ENCODE data around the gene GPRC5C.

GPRC5C gene

DNA sequence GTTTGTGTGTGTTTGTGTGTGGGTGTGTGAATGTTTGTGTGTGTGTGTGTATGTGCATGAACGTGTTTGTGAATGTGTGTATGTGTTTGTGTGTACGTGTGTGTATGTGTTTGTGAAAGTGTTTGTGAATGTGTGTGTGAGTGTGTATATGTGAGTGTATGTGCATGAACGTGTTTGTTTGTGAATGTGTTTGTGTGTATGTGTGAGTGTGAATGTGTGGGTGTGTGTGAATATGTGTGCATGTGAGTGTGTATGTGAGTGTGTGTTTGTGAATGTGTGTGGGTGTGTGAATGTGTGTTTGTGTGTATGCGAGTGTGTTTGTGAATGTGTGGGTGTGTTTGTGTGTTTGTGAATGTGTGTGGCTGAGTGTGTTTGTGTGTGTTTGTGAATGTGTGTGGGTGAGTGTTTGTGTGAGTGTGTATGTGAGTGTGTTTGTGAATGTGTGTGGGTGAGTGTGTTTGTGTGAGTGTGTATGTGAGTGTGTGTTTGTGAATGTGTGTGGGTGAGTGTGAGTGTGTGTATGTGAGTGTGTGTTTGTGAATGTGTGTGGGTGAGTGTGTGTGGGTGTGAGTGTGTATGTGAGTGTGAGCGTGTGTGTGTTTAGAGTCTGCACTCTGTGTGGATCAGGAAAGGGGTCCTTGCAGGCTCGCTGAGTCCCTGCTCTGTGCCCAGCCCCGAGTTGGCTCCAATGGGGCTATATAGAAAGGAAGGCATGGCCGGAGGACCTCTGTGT is 33.7 kb downstream of the GPRC5C start:
- no peak for FAIRE-seq
- TF ChIP-seq, protein P1, sequence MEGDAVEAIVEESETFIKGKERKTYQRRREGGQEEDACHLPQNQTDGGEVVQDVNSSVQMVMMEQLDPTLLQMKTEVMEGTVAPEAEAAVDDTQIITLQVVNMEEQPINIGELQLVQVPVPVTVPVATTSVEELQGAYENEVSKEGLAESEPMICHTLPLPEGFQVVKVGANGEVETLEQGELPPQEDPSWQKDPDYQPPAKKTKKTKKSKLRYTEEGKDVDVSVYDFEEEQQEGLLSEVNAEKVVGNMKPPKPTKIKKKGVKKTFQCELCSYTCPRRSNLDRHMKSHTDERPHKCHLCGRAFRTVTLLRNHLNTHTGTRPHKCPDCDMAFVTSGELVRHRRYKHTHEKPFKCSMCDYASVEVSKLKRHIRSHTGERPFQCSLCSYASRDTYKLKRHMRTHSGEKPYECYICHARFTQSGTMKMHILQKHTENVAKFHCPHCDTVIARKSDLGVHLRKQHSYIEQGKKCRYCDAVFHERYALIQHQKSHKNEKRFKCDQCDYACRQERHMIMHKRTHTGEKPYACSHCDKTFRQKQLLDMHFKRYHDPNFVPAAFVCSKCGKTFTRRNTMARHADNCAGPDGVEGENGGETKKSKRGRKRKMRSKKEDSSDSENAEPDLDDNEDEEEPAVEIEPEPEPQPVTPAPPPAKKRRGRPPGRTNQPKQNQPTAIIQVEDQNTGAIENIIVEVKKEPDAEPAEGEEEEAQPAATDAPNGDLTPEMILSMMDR (IDR thresholded peaks at IDR 0.05; ENCODE audit: insufficient read depth, missing control alignments), result no peak
- DNase-seq (ENCODE audit: insufficient read length, low spot score), result no peak

DNA sequence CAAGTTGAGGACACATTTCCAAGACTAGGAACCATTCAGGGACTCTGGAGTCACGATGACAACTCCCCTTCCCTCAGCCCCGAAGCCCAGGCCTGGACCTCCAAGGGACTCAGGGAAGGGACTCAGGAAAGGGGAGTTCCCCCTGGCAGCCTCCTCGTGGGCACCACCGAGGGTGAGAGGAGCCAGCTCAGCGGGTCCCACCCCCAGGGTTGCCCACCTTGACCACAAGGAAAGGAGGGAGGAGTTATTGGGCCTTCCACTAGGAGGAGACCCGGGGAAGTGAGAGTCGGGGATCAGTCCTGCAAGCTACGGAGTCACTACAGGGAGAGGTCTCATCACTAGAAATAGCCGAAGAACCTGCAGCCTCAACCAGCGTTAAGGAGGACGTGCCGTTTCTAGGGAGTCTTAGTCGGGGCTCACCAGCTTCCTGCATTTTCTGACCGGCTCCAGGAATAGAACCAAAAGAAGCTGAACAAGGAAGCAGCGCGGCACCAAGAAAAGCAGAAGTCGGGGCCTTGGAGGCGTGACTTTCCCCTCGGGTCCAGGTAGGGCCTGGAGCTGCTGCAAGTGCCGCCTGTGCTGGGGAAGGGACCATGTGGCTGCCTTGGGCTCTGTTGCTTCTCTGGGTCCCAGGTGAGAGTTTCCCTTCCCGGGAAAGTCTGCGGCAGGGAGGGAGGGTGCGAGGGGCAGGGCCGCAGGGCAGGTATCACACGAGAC is 34.4 kb downstream of the GPRC5C start, which contains the start of gene CD300A:
TSS of gene CD300A (plus strand) at position 524 of the 717 bp plus-strand sequence. CDS start at position 594, 70 bp downstream.
- DNase-seq (ENCODE audit: insufficient read length, low spot score) (no peak), FAIRE-seq (no peak)
- TF ChIP-seq, protein P1 (IDR thresholded peaks at IDR 0.05; ENCODE audit: insufficient read depth, missing control alignments), result no peak

DNA sequence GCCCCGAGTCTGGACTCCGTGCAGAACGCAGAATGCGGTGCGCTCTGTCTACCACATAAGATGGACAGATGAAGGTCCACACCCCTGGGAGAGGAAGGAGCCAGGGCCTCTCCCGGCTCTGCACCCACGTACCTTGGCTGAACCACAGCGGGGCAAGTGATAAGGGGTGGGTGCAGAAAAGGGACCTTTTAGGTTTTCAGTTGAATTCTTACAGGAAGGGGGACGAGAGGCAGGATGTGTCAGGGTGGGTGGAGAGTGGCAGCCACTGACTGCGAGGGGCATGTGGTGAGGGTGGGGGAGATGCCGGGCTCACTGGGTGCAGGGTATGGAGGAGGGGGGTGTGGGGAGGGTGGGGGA is 34.9 kb downstream of the GPRC5C start:
- TF ChIP-seq, protein P1 (IDR thresholded peaks at IDR 0.05; ENCODE audit: insufficient read depth, missing control alignments), result no peak
- no peak for DNase-seq (ENCODE audit: insufficient read length, low spot score)
- FAIRE-seq, result no peak

DNA sequence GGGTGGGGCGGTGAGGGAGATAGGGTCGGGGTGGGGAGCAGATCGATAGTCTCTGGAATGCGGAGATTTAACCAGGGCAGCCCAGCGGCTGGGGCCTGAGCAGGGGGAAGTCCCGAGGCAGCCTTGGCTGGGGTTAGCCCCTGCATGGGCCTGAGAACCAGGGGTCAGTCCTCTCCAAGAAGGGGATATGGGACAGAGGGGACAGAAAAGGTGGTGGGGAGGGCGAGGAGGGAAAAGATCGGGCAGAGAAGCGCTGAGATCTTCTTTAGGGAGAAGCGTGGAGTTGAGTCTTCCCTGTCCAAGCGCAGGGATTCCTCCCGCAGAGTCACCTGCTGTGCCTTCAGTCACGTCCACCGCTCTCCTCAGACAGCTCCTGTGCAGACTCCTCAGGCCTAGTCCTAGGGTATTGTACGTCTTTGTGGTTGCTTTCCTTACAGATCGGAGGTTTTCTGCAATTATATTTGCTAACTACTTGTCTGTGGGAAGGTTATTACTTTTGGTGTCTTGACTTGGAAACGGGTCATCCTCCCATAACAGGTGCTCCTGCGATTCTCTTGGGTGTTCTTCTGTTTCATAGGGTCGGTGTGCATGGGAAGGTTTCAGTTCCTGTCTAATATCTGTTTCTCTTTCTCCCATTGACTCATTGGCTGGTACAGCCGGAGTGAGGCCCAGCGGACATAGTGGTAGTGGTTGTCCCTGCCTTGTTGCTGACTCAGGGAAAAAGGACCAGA is 35.5 kb downstream of the GPRC5C start:
- TF ChIP-seq, protein P1 (IDR thresholded peaks at IDR 0.05; ENCODE audit: insufficient read depth, missing control alignments), result no peak
- FAIRE-seq, result no peak
- no peak for DNase-seq (ENCODE audit: insufficient read length, low spot score)

DNA sequence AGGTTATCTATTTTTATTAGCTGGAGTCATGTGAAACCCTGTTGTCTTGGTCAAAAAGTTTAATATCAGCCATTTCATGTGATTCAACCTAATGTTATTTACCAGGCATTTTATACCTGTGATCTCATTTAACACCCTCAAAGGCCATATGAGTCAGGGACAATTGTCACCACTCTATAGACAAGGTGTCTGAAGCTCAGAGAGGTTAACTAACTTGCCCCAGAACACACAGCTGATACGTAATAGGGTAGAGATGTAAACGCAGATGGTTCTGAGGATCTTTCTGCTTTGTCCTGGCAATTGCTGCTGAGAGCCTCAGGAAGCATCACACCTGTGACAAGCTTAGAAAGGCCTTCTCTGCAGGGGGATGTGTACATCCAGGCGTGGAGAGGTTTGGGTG is 39.5 kb downstream of the GPRC5C start:
- FAIRE-seq (no peak), DNase-seq (ENCODE audit: insufficient read length, low spot score) (no peak)
- TF ChIP-seq, protein P1 (IDR thresholded peaks at IDR 0.05; ENCODE audit: insufficient read depth, missing control alignments), result no peak

DNA sequence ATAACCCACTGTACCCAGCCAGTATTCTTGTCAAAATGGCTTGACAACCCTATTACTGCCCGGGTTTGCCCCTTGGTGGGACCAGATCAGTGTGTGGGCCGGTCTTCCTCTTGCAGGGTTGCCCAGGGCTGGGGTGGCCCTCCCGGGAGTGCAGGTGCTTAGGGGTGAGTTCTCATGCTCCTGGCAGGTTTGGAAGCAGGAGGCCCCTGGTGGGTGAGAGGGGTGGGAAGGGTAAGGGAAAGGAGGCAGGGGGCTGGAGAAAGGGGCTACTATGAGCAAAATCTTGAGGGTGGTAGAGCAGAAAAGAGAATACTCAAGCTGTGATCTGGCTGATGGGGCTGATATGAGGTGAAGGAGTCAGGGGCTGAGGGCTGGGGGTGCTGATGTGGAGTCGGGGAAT is 41.0 kb downstream of the GPRC5C start:
- DNase-seq (ENCODE audit: insufficient read length, low spot score), result no peak
- FAIRE-seq, result no peak
- TF ChIP-seq, protein P1 (IDR thresholded peaks at IDR 0.05; ENCODE audit: insufficient read depth, missing control alignments), result no peak

All from D721Med (cell line).